Measurements from ENCODE around the gene PRRC2B. TPM values are rescaled to one million over a fixed set of nuclear protein-coding genes. Genes with fewer than 3 reads are reported as not detected.

Gene PRRC2B
- total RNA-seq, 4 donors from 2014 or later, result 81.7 to 159 (median 117) TPM

- H3K36me3 ChIP-seq, result peaks cover 67 to 68% of the 10 kb centered on the region in 2 donors
Observed at GRCh38 chr9:131441441-131441840, 47.6 kb downstream of the PRRC2B start.

GRCh38 chr9:131442351-131442750 lies 48.5 kb downstream of the PRRC2B start:
- no peak for DNase-seq
- TF ChIP-seq POLR2A (IDR thresholded peaks at IDR 0.05) (no peak), CTCF (IDR thresholded peaks at IDR 0.05) (no peak)
- peaks cover 67 to 68% of the 10 kb centered on the region in 2 donors for H3K36me3 ChIP-seq

More at GRCh38 chr9:131441441-131441840, 47.6 kb downstream of the PRRC2B start:
- Histone ChIP-seq H3K27me3 (no peaks in the 10 kb centered on the region), H3K9me3 (no peaks in the 10 kb centered on the region), H3K4me1 (no peaks in the 10 kb centered on the region), H3K27ac (no peak overlapping the region), H3K4me3 (replicated peaks in 1 of 3) (no peak overlapping the region)
- TF ChIP-seq POLR2A (IDR thresholded peaks at IDR 0.05) (no peak), CTCF (IDR thresholded peaks at IDR 0.05) (no peak)
- no peak for DNase-seq
- 63 to 67% methylated on average over 2 of the region's 2 CpGs for WGBS, 2 donors
- intact Hi-C loops (cut with DNase I), result no loop called here

GRCh38 chr9:131443648-131444047 lies 49.8 kb downstream of the PRRC2B start:
- Histone ChIP-seq H3K36me3 (peaks cover 64 to 68% of the 10 kb centered on the region in 2 donors), H3K27me3 (no peaks in the 10 kb centered on the region), H3K4me3 (replicated peaks in 1 of 3) (no peak overlapping the region), H3K4me1 (no peaks in the 10 kb centered on the region), H3K27ac (no peak overlapping the region), H3K9me3 (no peaks in the 10 kb centered on the region)
- no peak for DNase-seq
- intact Hi-C loops (cut with DNase I), result no loop called here
- no peak for TF ChIP-seq CTCF (IDR thresholded peaks at IDR 0.05)
- TF ChIP-seq POLR2A (IDR thresholded peaks at IDR 0.05), result no peak
- 86 to 90% methylated on average over 2 of the region's 2 CpGs for WGBS, 2 donors

More at GRCh38 chr9:131442351-131442750, 48.5 kb downstream of the PRRC2B start:
- H3K27me3 ChIP-seq, result no peaks in the 10 kb centered on the region
- no peaks in the 10 kb centered on the region for H3K9me3 ChIP-seq
- H3K4me3 ChIP-seq (replicated peaks in 1 of 3), result no peak overlapping the region
- WGBS, 2 donors, result 80 to 85% methylated on average over 10 of the region's 10 CpGs
- H3K4me1 ChIP-seq, result no peaks in the 10 kb centered on the region
- no peak overlapping the region for H3K27ac ChIP-seq
- intact Hi-C loops (cut with DNase I), result no loop called here

GRCh38 chr9:131446276-131446675 lies 52.4 kb downstream of the PRRC2B start:
- intact Hi-C loops (cut with DNase I), result no loop called here
- no peaks in the 10 kb centered on the region for H3K4me1 ChIP-seq
- H3K4me3 ChIP-seq (replicated peaks in 1 of 3), result no peak overlapping the region
- 85 to 88% methylated on average over 11 of the region's 11 CpGs for WGBS, 2 donors
- no peaks in the 10 kb centered on the region for H3K9me3 ChIP-seq
- DNase-seq, result no peak
- no peak overlapping the region for H3K27ac ChIP-seq
- no peak for TF ChIP-seq POLR2A (IDR thresholded peaks at IDR 0.05)
- TF ChIP-seq CTCF (IDR thresholded peaks at IDR 0.05), result no peak
- H3K27me3 ChIP-seq, result no peaks in the 10 kb centered on the region
- peaks cover 57 to 68% of the 10 kb centered on the region in 2 donors for H3K36me3 ChIP-seq

GRCh38 chr9:131447148-131447547 lies 53.3 kb downstream of the PRRC2B start:
- Histone ChIP-seq H3K4me1 (no peaks in the 10 kb centered on the region), H3K36me3 (peaks cover 57 to 65% of the 10 kb centered on the region in 2 donors), H3K4me3 (replicated peaks in 1 of 3) (no peak overlapping the region), H3K27me3 (no peaks in the 10 kb centered on the region), H3K9me3 (no peaks in the 10 kb centered on the region), H3K27ac (no peak overlapping the region)
- DNase-seq, result no peak
- 67% methylated on average over 8 of the region's 8 CpGs for WGBS, 2 donors
- intact Hi-C loops (cut with DNase I), result no loop called here
- TF ChIP-seq CTCF (IDR thresholded peaks at IDR 0.05) (no peak), POLR2A (IDR thresholded peaks at IDR 0.05) (no peak)
